ENCODE data around the gene CMSS1. TPM values are rescaled to one million over a fixed set of nuclear protein-coding genes. Genes with fewer than 3 reads are reported as not detected.

Gene CMSS1
- total RNA-seq, 1 donor from 2014 or later = 35.7 TPM

DNA sequence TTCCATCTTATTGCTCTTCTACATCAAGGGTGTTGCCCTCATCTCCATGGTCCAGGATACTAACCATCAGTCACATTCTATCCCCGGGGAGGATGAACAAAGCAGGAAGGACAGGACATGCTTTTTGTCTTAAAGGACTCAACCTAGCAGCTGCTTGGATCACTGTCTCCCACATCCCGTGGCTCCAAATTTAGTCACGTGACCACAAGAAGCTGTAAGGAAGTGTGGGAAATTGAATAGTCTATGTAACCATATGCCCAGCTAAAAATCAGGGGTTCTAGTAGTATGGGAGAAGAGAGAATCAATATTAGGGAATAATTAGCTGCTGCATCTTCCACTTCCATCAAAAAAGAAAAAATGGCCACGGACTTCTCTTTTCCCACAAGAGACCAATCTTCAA, 18.2 kb upstream of the CMSS1 start:
- Mint-ChIP-seq H3K9me3 (ENCODE audit: low read depth) (peaks cover 5% of the 10 kb centered on the region), H3K36me3 (ENCODE audit: insufficient read depth) (peaks cover 3% of the 10 kb centered on the region), H3K27me3 (no peaks in the 10 kb centered on the region), H3K4me3 (ENCODE audit: low read depth) (no peak overlapping the region), H3K4me1 (ENCODE audit: low read depth) (no peaks in the 10 kb centered on the region), H3K27ac (no peak overlapping the region)
- no peak for DNase-seq (ENCODE audit: low spot score, unreplicated experiment)
- TF ChIP-seq, protein P1, sequence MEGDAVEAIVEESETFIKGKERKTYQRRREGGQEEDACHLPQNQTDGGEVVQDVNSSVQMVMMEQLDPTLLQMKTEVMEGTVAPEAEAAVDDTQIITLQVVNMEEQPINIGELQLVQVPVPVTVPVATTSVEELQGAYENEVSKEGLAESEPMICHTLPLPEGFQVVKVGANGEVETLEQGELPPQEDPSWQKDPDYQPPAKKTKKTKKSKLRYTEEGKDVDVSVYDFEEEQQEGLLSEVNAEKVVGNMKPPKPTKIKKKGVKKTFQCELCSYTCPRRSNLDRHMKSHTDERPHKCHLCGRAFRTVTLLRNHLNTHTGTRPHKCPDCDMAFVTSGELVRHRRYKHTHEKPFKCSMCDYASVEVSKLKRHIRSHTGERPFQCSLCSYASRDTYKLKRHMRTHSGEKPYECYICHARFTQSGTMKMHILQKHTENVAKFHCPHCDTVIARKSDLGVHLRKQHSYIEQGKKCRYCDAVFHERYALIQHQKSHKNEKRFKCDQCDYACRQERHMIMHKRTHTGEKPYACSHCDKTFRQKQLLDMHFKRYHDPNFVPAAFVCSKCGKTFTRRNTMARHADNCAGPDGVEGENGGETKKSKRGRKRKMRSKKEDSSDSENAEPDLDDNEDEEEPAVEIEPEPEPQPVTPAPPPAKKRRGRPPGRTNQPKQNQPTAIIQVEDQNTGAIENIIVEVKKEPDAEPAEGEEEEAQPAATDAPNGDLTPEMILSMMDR (IDR thresholded peaks at IDR 0.05; ENCODE audit: unreplicated experiment) = no peak

DNA sequence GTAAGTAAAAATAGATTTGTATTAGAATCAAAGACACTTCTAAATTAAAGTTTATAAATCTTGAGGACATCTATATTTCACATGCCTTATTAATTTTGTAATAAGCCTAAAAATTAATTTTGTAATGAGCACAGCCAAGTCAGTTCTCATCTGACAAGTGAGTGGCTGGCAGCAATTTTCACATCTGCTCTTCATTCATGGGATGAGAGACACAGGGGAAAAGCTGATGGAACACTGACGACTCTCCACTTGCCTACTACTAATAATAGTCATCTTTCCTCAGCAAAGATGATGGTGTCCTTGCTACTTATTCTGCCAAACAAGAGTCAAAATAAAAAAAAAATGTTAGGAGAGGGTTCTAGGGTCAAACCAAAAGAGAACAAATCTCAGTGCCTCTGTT, 14.4 kb upstream of the CMSS1 start:
- H3K36me3 Mint-ChIP-seq (ENCODE audit: insufficient read depth) = peaks cover 10% of the 10 kb centered on the region
- H3K27me3 Mint-ChIP-seq = no peaks in the 10 kb centered on the region
- no peaks in the 10 kb centered on the region for H3K4me1 Mint-ChIP-seq (ENCODE audit: low read depth)
- TF ChIP-seq, protein P1 (IDR thresholded peaks at IDR 0.05; ENCODE audit: unreplicated experiment) = no peak
- H3K27ac Mint-ChIP-seq = no peak overlapping the region
- H3K4me3 Mint-ChIP-seq (ENCODE audit: low read depth) = no peak overlapping the region
- DNase-seq (ENCODE audit: low spot score, unreplicated experiment) = no peak
- peaks cover 14% of the 10 kb centered on the region for H3K9me3 Mint-ChIP-seq (ENCODE audit: low read depth)

DNA sequence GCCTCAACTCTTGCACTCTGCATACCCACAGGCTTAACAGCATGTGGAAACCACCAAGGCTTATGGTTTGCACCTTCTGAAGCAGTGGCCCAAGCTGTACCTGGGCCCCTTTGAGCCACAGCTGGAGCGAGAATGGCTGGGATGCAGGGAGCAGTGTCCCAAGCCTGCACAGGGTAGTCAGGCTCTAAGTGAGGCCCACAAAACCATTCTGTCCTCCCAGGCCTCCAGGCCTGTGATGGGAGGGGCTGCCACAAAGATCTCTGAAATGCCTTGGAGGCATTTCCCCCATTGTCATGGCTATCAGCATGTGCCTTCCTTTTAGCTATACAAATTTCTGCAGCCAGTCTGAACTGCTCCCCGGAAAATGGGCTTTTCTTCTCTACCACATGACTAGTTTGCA, 12.5 kb upstream of the CMSS1 start:
- Mint-ChIP-seq H3K27ac (no peak overlapping the region), H3K4me3 (ENCODE audit: low read depth) (no peak overlapping the region), H3K27me3 (no peaks in the 10 kb centered on the region), H3K36me3 (ENCODE audit: insufficient read depth) (peaks cover 10% of the 10 kb centered on the region), H3K9me3 (ENCODE audit: low read depth) (peaks cover 14% of the 10 kb centered on the region), H3K4me1 (ENCODE audit: low read depth) (no peaks in the 10 kb centered on the region)
- DNase-seq (ENCODE audit: low spot score, unreplicated experiment) = no peak
- TF ChIP-seq, protein P1 (IDR thresholded peaks at IDR 0.05; ENCODE audit: unreplicated experiment) = no peak

DNA sequence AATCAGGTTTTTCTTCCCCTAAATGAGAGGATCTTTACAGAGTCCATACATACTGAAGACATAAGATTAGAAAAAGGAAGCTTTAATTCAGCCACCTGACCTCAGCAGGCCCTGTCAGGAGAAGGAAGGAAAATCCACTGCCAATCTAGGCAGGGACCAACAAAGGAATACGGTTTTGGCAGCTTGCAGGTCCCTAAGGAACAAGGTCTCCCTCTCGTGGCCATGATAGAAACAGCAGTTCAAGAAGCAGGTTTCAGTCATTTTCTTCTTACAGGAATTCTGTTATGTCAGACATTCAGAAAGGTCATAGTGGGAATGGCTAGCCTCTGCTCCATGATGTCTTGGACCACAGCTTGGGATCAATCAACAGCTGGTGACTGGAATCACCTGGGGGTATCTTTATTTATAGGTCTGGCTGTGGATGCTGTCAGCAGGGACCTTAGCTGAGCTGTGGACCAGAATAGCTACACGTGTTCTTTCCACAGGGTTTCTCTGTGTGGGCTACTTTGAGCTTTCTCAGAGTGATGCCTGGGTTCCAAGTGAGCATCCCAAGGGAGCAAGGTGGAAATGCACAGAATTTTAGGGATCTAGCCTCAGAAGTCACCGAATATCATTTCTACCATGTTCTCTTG, 9.4 kb upstream of the CMSS1 start:
- peak; percentile 43 for DNase-seq (ENCODE audit: low spot score, unreplicated experiment)
- H3K27me3 Mint-ChIP-seq = peaks cover 5% of the 10 kb centered on the region

DNA sequence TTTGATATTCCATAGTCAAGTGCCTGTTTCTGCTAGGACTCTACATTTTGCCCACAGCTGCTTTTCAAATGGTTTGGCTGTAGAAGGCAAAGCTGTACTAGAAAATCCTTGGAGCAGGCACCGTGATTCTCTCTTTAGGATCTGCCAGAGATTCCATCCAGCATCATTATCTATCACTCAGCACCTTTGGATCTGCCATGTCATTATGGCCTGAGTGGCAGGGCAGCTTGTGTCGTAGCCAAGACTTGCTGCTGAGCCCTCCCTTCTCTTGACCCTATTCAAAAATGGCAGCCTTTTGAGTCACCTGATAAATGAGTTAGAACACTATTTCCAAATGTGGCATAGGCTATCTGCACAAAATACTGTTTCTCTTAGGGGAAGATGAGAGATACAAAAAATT, 8.1 kb upstream of the CMSS1 start:
- TF ChIP-seq, protein P1 (IDR thresholded peaks at IDR 0.05; ENCODE audit: unreplicated experiment) = no peak
- peaks cover 5% of the 10 kb centered on the region for H3K27me3 Mint-ChIP-seq
- no peak for DNase-seq (ENCODE audit: low spot score, unreplicated experiment)
- no peak overlapping the region for H3K4me3 Mint-ChIP-seq (ENCODE audit: low read depth)
- no peaks in the 10 kb centered on the region for H3K4me1 Mint-ChIP-seq (ENCODE audit: low read depth)
- H3K9me3 Mint-ChIP-seq (ENCODE audit: low read depth) = peaks cover 7% of the 10 kb centered on the region
- peaks cover 6% of the 10 kb centered on the region for H3K36me3 Mint-ChIP-seq (ENCODE audit: insufficient read depth)
- H3K27ac Mint-ChIP-seq = no peak overlapping the region

More for the DNA sequence above, 9.4 kb upstream of the CMSS1 start:
- peaks cover 14% of the 10 kb centered on the region for H3K9me3 Mint-ChIP-seq (ENCODE audit: low read depth)
- no peaks in the 10 kb centered on the region for H3K4me1 Mint-ChIP-seq (ENCODE audit: low read depth)
- TF ChIP-seq, protein P1 (IDR thresholded peaks at IDR 0.05; ENCODE audit: unreplicated experiment) = peak; percentile 79
- H3K36me3 Mint-ChIP-seq (ENCODE audit: insufficient read depth) = peaks cover 10% of the 10 kb centered on the region
- no peak overlapping the region for H3K4me3 Mint-ChIP-seq (ENCODE audit: low read depth)
- no peak overlapping the region for H3K27ac Mint-ChIP-seq

Data from progenitor cell of endocrine pancreas (in vitro differentiated cells).